H1 (cell line): ENCODE results near the gene ATF3.

Experiments
- KDM1A ChIP-seq: fragments of 200-600, 300-600 bp; sonication (generic); IDR thresholded peaks from 2 replicates; pipeline ENCODE4 v1.7.1; 2016; ENCODE audit warnings: mild to moderate bottlenecking, low read length, borderline replicate concordance
- POLR2A ChIP-seq, 2 experiments: IDR thresholded peaks; 1 replicate in 1 of 2; 2 replicates in 1 of 2; pipeline ENCODE4 v1.6.1; 2011; ENCODE audit warnings: low read depth in 2 of 2, low read length in 2 of 2, mild to moderate bottlenecking in 2 of 2; ENCODE audit errors: control extremely low read depth in 1 of 2
- RBBP5 ChIP-seq: IDR thresholded peaks from 2 replicates; pipeline ENCODE4 v1.7.1; 2012; ENCODE audit warnings: low read depth, mild to moderate bottlenecking, inconsistent platforms, low read length, moderate library complexity, borderline replicate concordance
- USF2 ChIP-seq: IDR thresholded peaks from 2 replicates; pipeline ENCODE4 v1.6.1; 2011; ENCODE audit warnings: low read length, improper control_type of control experiment
- TF ChIP-seq, protein P1 (sequence below), 3 experiments: IDR thresholded peaks; 1 replicate in 2 of 3; 2 replicates in 1 of 3; pipeline versions ENCODE4 v1.5.1 to v1.6.1; 2011; ENCODE audit warnings: low read length in 3 of 3, mild to moderate bottlenecking in 3 of 3, inconsistent platforms in 2 of 3, low read depth in 1 of 3, moderate library complexity in 1 of 3; ENCODE audit not compliant: insufficient read depth in 1 of 3; ENCODE audit errors: control extremely low read depth in 1 of 3

DNA sequence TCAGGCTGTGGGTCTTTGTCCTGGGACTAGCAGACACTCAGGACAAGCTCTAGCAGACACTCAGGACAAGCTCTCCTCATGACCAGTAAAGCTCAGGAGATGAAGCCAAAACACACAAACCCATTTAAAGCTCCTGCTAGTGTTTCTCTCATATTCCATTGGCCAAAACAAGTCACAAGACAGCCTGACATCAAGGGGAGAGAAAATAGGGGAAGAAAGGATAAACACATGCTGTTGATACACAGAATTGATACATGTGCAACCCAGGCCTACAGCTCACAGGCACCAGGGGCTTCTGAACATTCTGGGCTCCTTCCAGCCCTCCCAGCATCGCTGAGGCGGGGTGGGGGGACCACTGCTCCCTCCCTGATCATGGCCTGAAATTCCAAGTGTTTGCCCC, 35.3 kb downstream of the ATF3 start:
- no peak for TF ChIP-seq KDM1A
- TF ChIP-seq, protein P1, sequence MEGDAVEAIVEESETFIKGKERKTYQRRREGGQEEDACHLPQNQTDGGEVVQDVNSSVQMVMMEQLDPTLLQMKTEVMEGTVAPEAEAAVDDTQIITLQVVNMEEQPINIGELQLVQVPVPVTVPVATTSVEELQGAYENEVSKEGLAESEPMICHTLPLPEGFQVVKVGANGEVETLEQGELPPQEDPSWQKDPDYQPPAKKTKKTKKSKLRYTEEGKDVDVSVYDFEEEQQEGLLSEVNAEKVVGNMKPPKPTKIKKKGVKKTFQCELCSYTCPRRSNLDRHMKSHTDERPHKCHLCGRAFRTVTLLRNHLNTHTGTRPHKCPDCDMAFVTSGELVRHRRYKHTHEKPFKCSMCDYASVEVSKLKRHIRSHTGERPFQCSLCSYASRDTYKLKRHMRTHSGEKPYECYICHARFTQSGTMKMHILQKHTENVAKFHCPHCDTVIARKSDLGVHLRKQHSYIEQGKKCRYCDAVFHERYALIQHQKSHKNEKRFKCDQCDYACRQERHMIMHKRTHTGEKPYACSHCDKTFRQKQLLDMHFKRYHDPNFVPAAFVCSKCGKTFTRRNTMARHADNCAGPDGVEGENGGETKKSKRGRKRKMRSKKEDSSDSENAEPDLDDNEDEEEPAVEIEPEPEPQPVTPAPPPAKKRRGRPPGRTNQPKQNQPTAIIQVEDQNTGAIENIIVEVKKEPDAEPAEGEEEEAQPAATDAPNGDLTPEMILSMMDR (IDR thresholded peaks at IDR 0.05; ENCODE audit: control extremely low read depth in 1 of 3, insufficient read depth in 1 of 3, low read depth in 1 of 3, low read length in 3 of 3): no peak
- no peak for TF ChIP-seq POLR2A (IDR thresholded peaks at IDR 0.05; ENCODE audit: control extremely low read depth in 1 of 2, low read depth in 2 of 2, low read length in 2 of 2)
- TF ChIP-seq RBBP5: no peak
- TF ChIP-seq USF2: no peak
